HG03196 (cell line): ENCODE results near the gene SPNS1.
"Not testable (repeated sequence)": the region's sequence is repeated elsewhere in the genome, so short reads cannot be mapped to it uniquely, and the experiment has no call there.

Experiments
- ATAC-seq: cut with Tn5 transposase; IDR thresholded peaks from one replicate; pipeline ENCODE4 v1.9.1; 2021; ENCODE audit not compliant: unreplicated experiment

Gene SPNS1

DNA sequence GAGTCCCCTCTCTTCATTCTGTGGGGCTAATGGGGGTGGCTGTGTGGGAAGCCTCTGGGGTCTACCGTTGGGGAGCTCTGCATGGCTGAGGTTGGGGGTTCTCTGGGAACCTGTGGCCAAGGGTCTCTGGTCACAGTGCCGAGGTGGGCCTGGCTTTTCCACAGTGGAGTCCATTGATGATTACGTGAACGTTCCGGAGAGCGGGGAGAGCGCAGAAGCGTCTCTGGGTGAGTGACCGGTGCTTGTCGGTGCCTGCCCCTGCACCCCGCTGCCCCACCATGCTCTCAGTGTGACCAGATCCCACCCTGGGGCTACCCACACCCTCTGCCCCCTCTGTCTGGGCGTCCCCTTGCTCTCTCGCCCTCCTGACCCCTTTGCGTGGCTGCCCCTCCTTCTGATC is 14.8 kb downstream of the SPNS1 start:
- ATAC-seq: no peak

DNA sequence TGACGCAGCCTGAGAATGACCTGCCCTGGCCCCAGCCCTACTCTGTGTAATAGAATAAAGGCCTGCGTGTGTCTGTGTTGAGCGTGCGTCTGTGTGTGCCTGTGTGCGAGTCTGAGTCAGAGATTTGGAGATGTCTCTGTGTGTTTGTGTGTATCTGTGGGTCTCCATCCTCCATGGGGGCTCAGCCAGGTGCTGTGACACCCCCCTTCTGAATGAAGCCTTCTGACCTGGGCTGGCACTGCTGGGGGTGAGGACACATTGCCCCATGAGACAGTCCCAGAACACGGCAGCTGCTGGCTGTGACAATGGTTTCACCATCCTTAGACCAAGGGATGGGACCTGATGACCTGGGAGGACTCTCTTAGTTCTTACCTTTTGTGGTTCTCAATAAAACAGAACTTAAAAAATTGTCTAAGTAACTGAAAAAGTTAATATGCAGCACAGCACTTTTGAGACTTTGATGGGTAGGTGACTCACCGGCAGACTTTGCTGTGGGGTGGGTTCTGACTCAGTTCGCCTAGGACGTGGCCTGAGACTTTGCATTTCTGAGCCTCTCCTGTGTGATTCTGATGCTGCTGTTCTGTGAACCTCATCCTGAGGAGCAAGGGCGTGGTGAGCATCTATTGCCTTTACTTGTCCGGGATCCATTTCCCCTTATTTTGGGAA is 15.9 kb downstream of the SPNS1 start:
- ATAC-seq: no peak

DNA sequence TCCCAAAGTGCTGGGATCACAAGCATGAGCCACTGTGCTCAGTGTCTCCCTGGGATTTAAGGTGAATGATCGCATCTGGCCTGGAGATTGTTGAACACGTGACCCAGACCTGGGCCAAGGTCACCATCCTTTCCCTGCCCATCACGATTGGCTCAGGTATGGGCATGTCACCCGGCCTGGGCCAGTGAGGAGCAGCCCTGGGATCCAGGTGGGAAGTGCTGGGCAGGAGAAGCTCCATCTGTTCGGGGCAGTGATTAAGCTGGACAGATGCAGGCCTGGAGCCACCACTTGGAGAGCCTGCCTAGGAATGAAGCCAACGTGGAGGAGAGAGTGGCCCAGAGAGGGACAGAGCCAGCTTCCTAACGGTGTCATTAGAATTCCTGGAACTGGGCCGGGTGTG is 17.1 kb downstream of the SPNS1 start:
- no peak for ATAC-seq

DNA sequence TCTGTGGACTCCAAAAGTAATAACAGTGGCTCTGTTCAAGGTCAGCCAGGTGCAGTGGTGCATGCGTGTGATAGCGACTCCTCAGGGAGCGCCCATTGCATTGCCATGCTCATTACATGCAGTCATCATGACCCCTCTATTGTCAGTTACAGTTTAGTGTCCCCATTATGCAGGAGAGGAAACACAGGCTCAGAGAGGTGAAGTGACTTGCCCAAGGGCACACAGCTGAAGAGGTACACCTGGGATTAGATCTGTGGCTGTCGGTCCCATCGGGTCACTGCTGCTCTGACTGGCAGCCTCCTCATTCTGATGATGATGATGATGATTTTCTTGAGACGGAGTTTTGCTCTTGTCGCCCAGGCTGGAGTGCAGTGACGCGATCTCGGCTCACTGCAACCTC is 17.9 kb downstream of the SPNS1 start:
- no peak for ATAC-seq

DNA sequence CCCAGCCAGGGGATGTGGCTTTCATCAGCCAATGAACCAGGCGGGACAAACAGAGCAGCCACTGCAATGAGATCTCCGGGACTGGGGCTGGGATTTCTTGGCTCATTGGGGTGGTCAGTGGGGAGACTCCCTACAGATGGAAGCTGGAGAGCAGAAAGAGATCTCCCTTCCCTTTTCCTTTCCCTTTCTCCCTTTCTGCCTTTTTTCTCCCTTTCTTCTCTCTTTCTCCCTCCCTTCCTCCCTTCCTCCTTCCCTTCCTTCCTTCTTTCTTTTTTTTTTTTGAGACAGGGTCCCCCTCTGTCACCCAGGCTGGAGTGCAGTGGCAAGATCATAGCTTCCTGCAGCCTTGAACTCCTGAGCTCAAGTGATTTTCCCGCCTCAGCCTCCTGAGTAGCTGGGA is 24.3 kb downstream of the SPNS1 start:
- no peak for ATAC-seq

DNA sequence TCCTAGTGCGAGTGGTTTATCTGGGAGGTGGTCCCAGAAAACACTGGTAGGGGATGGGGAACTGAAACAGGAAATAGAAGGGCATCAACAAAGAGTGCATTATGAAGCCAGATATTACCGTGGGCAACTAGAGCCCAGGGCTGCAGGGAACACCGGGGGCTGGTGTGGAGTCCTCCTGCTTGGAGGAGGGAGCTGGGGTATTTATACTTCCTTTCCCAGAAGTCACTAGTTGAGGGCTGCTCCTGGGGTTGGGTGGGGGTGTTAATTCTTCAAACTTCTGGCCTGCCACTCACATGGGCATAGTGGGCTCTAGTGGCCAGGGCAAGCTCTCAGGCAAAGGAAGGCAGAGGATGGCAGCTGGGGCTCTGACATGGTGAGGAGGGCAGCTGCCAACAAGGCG is 25.0 kb downstream of the SPNS1 start:
- no peak for ATAC-seq

DNA sequence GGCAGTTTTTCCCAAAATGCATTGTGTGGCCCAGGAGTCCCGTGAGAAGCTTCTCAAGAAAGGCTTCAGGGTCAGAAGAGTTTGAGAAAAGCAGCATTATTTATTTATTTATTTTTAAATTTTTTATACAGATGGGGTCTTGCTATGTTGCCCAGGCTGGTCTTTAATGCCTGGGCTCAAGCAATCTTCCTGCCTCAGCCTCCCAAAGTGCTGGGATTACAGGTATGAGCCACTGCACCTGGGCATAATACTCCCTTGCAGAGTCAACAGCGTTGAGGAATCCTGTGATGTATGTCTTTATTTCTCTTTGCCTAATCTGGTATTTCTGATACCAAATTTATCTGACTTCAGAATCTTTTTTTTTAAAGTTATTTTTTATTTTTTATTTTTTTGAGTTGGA is 25.4 kb downstream of the SPNS1 start:
- ATAC-seq: no peak

DNA sequence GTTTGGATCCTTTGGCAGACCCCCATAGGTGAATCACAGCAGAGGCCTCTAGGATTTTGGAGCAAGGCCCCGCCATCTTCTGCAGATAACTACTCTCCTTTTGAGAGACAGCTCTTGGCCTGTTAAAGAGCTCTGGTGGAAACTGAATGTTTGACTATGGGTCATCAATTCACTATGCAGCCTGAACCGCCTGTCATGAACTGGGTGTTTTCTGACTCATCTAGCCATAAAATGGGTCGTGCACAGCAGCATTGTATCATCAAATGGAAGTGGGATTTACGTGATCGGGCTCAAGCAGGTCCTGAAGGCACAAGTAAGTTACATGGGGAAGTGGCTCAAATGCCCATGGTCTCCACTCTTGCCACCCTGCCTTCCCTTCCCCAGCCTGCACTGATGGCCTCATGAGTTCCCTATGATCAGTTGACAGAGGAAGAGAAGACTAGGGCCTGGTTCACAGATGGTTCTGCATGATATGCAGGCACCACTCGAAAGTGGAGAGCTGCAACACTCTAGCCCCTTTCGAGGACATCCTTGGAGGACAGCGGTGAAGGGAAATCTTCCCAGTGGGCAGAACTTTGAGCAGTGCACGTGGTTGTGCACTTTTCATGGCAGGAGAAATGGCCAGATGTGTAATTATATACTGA is 30.0 kb downstream of the SPNS1 start:
- ATAC-seq: not testable (repeated sequence)

DNA sequence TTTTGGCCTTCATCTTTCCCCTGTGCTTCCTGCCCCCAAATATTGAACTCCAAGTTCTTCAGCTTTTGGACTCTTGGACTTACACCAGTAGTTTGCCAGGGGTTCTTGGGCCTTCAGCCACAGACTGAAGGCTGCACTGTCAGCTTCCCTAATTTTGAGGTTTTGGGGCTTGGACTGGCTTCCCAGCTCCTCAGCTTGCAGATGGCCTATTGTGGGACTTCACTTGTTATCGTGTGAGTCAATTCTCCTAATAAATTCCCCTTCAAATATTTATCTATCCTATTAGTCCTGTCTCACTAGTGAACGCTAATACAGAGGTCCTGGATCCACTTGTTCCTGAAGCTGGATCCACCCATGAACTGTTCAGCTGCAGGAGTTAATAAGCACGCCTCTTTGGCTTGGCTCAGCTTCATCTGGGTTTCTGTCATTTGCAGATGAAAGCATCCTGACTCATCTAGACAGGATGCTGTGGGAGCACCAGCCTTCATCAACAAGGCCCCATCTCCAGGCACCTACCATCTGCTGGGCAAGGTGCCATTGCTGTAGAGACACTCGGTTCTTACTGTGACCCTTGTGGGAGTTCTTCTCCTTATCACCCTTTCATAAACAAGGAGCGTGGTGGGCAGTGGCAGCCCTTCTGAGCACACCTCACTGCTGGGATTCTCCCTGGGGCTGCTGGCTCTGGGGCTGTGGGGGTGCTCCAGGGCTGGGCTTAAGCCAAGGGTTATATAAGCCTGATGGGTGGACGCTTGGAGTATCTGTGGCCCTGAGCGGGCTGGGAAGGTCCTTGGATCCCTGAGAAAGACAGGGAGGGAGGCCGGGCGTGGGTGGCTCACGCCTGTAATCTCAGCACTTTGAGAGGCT is 33.4 kb downstream of the SPNS1 start:
- ATAC-seq: no peak

DNA sequence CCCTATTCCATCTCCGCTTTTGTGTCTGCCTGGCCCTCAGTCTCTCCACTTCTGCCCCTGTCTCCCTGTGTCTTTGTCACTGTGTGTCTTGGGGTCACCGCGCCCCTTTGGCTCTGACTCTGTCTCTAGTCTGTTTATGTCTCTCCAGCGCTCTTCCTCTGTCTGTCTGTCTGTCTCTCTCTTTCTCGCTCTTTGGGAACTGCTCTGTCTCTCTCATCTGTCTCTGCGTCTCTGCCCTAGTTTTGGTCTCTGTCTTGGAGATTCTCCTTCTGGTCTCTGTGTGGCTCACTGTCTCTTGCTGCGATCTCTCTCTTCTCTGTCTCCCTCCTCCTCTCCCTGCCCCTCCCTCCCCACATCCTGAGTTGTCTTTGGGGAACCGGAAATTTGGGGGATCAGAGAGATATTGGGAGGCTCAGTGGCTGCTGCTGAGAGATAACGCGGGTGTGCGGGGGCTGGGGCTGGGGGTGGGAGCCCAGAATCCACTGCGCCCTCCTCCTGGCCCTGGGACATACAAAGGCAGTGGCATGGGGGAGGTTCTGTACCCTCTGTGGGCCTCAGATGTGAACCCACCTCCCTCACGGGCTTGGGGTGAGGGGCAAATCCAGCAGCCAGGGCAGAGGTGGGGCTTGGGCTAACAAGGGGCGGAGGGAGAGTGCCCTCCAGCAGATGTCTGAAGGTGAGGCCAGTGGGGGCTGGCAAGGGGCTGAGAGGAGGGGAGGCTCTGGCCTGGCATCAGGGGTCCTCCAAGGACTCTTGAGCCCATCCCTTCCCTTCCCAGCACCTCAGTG is 34.7 kb downstream of the SPNS1 start:
- ATAC-seq: no peak

DNA sequence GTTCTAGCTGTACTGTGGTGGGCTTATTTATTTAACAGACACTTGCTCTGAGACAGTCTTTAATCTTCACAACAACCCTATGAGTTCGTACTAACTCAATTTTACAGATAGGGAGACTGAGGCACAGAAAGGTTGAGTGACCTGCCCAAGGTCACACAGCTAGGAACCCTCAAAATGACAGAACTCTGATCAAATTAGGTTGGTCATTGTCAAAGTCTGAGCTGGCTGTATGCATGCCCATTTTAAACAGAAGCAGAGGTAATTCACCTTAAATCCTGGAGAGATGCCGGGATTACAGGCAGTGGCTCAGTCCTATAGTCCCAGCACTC is 35.2 kb downstream of the SPNS1 start:
- ATAC-seq: no peak

DNA sequence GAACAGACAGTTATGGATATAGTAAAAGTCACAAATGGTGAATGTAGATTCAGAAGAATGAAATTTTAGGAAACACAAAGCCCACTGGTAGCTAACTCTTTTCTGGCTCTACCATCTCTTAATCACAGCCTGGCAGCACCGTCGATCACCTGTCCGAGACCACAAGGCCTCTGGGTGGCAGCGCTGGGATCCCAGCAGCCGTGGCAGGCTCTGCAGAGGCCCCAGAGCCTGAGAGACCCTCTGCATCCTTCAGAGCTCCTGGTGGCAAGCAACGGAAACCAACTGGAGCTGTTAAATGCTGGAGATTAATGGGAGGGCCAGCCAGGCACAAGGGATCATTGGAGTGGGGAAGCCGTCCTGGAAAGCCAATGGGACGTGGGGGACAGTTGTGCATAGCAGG is 36.5 kb downstream of the SPNS1 start:
- no peak for ATAC-seq

DNA sequence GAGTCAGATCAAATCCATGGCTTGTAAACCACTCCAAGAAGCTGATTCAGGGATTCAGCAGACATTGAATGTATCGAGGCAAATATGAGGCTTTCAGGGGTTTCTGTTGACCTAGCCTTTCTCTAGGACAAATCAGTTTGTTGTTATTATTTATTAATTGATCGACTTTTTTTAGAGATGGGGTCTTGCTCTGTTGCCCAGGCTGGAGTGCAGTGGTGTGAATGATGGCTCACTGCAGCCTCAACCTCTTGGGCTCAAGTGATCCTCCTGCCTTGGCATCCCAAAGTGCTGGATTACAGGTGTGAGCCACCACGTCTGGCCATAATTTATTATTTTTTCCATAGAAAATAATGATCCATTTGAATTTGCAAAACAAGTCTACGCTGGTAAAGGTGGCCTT is 37.3 kb downstream of the SPNS1 start:
- no peak for ATAC-seq

DNA sequence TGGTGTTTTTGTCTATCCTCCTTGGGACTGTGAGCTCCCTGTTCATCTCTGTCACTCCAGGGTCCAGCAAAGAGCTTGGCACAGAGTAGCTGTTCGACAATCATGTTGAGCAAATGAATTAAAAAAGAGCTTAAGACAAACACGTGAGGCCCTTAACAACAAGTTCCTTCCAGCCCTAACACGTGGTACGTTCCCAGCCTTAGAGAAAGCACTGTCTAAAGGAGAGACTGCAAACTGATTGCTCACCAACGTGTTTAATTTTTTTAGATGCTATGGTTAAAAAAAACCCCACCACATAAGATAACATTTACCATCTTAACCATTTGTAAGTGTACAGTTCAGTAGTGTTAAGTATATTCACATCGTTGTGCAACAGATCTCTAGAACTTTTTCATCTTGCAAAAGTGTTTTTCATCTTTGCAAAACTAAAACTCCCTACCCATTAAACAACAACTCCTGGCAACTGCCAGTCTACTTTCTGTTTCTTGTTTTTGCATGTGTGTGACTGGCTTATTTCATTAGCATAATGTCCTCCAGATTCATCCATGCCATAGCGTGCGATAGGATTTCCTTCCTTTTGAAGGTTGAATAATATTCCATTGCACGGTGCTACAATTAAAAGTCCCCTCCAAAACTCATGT is 38.5 kb downstream of the SPNS1 start:
- ATAC-seq: no peak

DNA sequence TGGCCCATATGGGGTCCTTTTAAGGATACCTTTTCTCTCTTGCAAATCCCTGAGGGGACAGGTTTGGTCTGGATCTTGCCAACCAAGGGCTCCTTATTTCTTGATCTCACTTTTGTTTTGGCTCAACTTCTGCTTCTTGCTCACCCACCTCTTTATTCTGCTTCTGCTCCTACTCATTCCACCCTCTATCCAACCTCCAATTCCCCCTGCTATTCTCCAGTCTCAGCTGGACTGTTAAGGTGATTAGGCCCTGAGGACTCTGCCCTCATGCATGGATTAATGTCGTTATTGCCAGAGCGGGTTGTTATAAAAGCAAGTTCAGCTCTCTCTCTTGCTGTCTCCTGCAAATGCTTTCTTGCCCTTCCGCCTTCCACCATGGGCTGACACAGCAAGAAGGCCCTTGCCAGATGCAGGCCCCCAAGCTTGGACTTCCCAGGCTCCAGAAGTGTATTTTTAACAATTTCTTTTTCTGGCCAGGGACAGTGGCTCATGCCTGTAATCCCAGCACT is 40.0 kb downstream of the SPNS1 start:
- ATAC-seq: no peak

DNA sequence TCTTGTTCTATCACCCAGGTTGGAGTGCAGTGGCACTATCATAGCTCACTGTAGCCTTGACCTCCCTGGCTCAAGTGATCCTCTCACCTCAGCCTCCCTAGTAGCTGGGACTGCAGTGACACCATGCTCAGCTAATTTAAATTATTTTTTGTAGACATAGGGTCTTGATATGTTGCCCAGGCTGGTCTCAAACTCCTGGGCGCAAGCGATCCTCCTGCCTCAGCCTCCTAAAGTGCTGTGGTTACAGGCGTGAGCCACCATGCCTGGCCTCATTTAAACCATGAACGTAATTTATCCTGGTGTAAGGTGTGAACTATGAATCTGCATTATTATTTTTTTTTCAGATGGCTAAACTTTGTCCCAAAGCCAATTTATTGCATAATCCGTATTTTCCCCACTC is 47.6 kb downstream of the SPNS1 start:
- no peak for ATAC-seq

DNA sequence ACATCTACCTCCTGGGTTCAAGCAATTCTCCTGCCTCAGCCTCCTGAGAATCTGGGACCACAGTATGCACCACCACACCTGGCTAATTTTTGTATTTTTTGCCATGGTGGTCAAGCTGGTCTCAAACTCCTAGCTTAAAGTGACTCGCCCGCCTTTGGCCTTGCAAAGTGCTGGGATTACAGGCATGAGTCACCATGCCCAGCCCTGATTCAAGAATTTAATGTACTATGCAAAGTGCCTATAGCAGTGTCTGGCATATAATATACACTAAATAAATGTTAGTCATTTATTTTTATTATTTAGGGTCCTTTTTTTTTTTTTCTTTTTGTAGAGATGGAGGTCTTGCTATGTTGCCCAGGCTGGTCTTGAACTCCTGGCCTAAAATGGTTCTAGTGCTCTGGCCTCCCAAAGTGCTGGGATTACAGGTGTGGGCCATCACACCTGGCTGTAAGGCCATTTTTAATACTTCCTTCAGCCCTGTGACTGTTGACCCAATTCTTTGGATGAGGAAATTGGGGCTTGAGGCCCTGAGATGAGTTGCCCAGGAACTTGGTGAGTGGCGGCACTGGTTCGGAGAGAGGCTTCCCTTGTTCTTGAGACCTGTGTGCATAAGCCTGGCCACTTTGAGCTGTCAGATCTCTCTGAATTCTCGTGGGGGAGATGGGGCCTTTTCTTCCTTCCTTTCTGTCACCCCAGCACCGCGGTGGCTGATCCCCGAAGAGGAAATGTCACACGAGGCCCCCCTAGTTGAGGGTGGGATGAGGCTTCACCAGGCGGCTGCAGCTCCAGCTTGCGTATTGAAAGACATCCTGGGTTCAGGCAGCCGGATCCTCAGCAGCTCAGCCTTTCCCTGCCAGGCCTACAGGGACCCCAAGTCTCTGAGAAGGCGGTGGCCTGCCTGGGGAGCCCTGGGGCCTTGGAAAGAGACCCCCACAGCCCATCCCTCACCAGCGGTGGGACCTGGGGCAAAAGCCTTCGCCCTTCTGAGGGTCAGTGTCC is 49.0 kb downstream of the SPNS1 start:
- ATAC-seq: no peak

DNA sequence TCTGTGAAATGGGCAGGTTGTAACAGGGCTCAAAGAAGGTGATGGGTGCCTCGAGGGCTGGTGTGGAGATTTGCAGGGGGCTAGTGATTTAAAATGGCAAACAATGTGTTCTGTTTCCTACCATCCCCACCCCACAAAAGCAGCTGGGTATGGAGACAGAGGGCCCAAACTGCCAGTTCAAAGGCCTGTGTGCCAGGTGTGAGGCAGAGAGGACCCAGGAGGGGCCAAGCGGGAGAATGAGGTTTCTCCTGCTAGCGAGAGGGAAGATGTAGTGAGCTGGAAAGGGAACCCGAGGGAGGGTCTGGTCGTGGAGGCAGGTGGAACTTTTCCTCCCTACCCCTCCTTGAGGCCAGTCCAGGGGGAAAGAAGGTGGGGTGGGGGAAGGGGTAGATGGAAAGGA is 49.7 kb downstream of the SPNS1 start:
- ATAC-seq: no peak

DNA sequence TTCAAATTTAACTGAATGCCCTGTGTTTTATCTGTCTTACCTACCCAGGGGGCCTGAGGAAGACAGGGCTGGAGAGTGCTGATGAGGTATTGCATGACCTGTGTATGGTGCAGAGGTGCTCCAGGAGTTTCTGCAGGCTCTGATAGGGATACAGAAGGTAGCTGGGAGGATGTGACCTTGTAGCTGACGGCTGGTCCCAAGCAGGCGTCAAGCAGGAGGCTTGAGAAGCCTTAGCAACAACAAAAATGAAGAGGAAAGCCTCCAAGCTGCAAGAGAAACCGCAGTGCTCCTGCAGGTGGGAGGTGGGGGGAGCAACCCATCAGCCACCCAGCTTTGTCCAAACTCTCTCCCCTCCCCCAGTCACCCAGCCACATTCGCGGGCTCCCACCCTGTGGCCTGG is 50.6 kb downstream of the SPNS1 start:
- ATAC-seq: no peak

DNA sequence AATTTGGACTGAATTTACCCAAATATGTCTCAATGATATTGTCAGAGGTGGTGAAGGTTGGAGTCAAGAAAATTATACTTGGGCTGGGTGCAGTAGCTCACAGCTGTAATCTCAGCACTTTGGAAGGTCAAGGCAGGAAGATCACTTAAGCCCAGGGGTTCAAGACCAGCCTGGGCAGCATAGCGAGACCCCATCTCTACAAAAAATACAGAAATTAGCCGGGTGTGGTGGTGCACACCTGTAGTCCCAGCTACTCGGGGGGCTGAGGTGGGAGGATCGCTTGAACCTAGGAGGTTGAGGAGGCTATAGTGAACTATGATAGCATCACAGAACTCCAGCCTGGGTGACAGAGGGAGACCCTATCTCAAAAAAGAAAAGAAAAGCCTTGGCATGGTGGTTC is 51.2 kb downstream of the SPNS1 start:
- no peak for ATAC-seq
